NB4 (cell line): ENCODE results near the gene USP48.

Experiments
- POLR2A ChIP-seq: IDR thresholded peaks from 2 replicates; pipeline ENCODE4 v1.6.1; 2011; ENCODE audit warnings: mild to moderate bottlenecking; ENCODE audit not compliant: insufficient read length; ENCODE audit errors: extremely low read depth
- TF ChIP-seq, protein P1 (sequence below): IDR thresholded peaks from one replicate; pipeline ENCODE4 v1.5.1; 2012; ENCODE audit warnings: low read depth, low read length
- TF ChIP-seq, protein P2 (sequence below): IDR thresholded peaks from 2 replicates; pipeline ENCODE4 v1.6.1; 2011; ENCODE audit warnings: low read depth, low read length

DNA sequence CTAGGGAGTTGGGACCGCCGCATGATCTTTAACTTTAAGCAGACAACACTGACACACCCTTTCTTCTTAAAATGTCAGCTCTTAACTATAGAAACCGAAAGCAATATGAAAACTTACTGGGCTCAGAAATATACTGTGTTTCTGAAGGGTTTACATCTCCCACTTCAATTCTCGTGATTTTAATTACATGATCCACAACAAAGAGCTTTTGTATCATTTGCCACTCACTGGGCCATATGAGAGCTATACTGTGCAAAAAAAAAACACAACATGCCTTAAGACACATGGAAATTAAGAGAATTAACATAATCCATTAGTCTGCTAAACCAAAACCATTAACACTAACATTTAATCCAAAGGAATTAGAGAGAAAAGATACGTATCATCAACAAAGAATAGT, 78.8 kb downstream of the USP48 start:
- TF ChIP-seq, protein P1, sequence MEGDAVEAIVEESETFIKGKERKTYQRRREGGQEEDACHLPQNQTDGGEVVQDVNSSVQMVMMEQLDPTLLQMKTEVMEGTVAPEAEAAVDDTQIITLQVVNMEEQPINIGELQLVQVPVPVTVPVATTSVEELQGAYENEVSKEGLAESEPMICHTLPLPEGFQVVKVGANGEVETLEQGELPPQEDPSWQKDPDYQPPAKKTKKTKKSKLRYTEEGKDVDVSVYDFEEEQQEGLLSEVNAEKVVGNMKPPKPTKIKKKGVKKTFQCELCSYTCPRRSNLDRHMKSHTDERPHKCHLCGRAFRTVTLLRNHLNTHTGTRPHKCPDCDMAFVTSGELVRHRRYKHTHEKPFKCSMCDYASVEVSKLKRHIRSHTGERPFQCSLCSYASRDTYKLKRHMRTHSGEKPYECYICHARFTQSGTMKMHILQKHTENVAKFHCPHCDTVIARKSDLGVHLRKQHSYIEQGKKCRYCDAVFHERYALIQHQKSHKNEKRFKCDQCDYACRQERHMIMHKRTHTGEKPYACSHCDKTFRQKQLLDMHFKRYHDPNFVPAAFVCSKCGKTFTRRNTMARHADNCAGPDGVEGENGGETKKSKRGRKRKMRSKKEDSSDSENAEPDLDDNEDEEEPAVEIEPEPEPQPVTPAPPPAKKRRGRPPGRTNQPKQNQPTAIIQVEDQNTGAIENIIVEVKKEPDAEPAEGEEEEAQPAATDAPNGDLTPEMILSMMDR: no peak
- TF ChIP-seq POLR2A: no peak
- TF ChIP-seq, protein P2, sequence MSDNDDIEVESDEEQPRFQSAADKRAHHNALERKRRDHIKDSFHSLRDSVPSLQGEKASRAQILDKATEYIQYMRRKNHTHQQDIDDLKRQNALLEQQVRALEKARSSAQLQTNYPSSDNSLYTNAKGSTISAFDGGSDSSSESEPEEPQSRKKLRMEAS: no peak
